Urothelium cell line (cell line): ENCODE results near the gene PANX2.

Source experiments
- DNase-seq: peaks from one replicate; pipeline ENCODE4 v3.0.0; 2011; ENCODE audit warnings: low spot score, mixed read lengths
- FAIRE-seq: peaks from 2 replicates; lab custom pipeline; 2011; peaks lifted over from hg19 to GRCh38; lab: Jason Lieb, UNC

Gene PANX2

DNA sequence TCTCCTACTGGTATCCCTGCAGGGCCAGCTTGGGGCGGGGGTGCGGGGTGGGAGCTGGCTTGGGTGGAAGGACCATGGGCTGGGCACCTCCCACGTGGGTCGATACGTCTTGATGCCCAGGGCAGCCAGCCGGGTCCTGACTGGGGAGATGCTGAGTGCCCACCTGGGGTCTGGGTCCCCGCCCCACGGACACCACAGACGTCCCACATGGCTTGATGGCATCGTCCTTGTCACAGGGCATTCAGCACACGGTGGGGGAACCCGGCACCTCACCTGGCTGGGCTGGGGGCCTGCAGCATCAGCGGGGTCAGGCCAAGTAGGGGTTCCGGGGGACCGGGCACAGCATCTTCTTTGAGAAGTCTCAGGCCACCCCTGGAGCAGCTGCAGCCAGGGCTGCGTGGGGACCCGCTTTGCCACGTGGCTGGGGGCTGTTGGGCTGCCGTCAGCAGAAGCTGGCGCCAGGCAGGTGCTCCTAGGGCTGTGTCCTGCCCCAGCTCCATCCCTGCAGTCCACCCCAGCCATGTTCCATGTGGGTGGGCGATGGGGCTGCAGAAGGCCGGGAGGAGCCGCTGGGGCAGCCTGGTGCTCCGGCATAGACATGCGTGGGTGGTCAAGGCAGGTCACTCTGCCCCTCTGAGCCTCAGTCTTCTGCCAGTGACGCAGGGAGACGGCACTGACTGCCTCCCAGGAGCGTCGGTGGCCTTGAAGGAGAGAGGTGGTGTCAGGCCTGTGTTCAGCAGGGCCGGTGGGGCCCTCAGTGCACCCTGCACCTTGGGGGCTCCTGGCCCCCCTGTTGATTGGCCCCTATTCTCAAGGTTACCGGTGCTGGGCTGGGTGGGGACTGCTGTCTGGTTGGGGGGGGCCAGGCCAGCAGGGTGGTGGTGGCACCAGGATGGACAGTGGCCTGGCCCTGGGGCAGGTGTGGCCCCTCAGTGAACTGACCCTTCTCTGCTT, 38.7 kb downstream of the PANX2 start:
- DNase-seq (no peak), FAIRE-seq (peak; percentile 32)

DNA sequence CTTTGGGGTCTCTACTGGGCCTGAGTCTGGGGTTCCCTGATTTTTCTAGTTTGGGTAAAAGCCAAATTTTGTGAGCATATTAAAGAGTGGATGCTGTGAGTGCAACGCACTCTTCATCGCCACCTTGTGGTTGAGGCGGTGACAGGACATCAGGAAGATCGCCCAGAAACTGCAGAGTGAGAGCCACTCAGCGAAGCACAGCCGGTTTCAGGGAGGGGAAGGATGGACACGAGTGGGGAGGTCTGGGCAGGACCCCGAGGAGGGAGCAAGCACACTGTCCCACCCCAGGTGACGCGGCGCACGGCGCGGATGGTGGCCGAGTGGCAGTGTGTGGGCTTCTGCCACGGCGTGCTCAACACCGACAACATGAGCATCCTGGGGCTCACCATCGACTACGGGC, 39.4 kb downstream of the PANX2 start:
- FAIRE-seq (peak; percentile 82), DNase-seq (peak; percentile 78)

DNA sequence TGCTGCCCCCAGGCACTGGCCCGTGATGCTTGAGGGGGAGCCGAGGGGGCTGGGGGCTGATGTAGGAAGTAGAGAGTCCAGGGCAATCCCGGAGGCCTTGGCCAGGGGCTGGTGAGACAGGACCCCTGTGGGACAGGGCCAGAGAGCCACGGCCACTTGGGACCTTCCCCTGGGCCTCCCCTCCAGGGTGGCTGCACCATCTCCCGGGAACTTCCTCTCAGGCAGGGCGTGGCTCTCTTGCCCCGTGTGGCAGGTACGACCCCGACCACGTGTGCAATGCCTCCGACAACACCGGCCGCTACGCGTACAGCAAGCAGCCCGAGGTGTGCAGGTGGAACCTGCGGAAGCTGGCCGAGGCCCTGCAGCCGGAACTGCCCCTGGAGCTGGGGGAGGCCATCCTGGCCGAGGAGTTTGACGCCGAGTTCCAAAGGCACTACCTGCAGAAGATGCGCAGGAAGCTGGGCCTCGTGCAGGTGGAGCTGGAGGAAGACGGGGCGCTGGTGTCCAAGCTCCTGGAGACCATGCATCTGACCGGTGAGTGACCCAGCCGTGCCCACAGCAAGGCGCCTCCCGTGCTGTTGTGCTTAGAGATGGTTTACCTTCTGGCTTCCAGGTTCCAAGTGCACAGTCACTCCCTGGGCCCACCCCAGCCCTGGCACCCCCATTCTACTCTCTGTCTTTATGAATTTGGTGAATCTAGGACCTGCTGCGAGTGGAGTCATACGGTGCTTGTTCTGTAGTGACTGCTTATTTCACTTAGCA, 40.0 kb downstream of the PANX2 start:
- DNase-seq, result no peak
- FAIRE-seq, result no peak

DNA sequence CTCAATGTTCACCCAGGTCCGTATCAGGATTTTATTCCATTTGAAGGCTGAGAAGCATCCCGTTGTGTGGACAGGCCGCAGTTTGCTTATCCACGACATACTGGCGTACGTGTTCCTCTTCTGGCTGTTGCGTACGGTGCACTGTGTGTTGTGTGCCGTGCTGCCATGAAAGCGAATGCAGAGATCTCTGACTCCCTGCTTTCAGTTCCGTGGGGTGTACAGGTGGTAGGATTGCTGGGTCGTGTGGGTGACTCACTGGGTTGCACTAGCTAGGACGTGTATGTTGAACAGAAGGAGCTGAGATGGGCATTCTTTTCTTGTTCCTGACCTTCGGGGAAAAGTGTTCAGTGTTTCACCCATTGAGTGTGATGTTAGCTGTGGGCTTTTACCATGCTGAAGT, 40.6 kb downstream of the PANX2 start:
- FAIRE-seq, result no peak
- DNase-seq, result no peak

DNA sequence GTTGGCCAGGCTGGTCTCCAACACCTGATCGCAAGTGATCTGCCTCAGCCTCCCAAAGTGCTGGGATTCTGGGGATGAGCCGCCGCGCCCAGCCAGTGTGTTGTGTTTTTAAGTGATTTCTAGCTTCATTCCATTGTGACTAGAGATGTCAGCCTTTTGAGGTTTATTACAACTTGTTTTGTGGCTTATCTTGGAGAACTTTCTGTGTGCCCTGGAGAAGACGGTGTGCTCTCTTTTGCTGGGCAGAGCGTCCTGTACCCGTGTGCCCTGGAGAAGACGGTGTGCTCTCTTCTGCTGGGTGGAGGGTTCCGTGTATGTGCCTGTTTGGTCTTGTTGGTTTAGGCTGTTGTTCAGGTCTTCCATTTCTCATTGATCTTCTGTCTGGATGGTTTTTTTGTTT, 42.7 kb downstream of the PANX2 start:
- DNase-seq, result no peak
- FAIRE-seq, result no peak

DNA sequence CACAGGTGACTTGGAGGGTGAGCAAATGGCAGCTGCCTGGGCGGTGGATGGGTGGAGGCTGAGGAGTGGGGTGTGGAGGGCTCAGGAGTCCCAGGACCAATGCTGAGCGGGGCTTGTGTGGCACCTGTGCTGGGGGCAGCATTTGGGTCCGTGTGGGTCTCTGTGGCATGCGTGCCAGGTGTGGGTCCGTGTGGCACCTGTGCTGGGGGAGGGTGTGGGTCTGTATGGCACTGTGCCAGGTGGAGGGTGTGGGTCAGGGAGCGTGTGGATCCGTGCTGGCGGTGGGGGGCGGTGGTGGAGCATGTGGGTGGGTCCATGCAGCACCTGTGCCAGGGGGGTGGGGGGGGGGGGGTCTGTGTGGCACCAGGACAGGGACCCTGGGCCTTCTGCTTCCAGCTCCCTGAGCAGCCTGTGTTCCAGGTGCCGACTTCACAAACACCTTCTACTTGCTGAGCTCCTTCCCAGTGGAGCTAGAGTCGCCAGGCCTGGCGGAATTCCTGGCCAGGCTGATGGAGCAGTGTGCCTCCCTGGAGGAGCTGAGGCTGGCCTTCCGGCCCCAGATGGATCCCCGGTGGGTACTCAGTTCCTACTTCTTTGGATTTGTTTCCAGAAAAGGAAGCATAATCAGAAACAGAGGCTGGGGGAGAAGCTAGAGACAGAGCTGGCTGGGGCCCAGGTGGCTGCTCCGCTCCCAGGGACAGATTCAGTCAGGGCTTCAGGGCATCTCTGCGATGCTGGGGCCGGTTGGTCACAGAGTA, 44.9 kb downstream of the PANX2 start:
- FAIRE-seq (no peak), DNase-seq (no peak)

DNA sequence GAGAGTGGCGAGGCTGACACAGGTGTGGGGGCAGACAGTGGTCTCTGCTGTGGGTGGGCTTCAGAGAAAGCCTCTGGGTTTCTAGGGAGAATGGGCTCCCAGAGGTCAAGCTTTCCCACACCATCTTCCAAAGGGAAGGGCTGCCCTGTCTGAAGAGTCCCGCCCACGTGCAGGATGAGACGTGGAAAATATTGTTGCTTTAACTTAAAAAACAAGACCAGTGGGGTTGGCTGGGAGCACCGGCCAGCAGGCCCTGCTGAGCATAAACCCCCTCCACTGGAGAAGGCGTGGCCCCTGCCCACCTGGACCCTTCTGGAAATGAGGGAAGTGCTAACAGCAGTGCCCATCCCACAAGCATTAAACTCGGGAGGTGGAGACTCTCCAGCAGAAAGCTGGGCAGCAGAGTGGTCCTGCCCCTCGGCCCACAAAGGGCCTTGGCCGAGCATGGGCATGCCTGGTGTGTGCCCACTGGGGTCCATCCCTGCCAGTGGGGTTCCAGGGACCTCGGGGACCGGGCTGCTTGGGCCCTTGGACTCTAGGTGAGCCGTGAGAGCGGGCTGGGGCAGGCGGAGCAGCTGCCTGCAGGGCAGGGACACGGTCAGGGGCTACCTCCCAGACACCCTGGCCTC, 45.6 kb downstream of the PANX2 start:
- FAIRE-seq, result no peak
- no peak for DNase-seq

DNA sequence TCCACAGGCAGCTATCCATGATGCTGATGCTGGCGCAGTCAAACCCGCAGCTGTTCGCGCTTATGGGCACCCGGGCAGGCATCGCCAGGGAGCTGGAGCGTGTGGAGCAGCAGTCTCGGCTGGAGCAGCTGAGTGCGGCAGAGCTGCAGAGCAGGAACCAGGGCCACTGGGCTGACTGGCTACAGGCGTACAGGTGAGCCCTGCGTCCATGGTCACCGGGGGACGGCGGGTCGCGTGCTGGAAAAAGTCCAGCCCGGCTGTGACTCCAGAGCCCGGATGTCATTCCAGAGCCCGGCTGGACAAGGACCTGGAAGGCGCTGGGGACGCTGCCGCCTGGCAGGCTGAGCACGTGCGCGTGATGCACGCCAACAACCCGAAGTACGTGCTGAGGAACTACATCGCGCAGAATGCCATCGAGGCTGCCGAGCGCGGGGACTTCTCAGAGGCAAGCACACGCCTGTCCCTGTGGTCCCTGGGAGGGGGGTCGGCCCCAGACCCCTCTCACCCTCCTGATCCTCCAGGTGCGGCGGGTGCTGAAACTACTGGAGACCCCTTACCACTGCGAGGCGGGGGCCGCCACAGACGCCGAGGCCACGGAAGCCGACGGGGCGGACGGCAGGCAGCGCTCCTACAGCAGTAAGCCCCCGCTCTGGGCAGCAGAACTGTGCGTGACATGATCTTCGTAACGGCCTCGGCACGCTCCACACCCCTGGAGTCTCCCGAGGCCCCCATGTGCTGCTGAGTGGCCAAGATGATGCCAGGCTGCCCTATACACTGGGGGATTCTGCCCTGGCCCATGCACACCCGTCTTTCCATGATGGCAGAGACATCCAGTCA, 46.4 kb downstream of the PANX2 start:
- DNase-seq, result no peak
- FAIRE-seq, result no peak

DNA sequence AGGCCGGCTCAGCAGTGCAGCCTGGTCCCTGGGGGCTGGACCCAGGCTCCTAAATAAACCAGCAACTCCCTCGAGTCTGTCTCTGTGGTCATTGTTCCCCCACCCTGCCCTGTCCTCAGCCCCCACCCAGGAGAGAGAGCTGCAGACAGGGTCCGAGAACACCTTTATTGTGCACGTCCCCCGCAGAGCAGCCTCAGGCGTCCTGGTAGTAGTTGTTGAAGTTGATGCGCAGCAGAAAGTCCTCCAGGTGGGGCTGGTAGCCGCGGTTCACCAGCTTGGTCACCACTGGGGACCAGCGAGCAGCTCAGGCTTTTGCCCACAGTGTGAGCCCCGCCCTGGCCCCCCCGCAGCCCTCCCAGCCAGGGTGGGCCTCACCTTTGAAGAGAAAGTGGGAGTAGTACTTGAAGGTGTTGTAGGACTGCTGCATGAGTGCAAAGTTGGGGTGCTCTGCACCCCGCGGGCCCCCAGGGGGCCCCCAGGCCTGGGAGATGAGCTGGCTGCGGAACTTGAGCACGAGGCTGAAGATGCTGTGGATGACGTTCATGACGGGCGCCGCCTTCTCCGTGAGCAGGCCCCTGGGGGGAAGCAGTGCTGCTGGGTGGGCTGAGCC, 47.1 kb downstream of the PANX2 start:
- DNase-seq (no peak), FAIRE-seq (no peak)

DNA sequence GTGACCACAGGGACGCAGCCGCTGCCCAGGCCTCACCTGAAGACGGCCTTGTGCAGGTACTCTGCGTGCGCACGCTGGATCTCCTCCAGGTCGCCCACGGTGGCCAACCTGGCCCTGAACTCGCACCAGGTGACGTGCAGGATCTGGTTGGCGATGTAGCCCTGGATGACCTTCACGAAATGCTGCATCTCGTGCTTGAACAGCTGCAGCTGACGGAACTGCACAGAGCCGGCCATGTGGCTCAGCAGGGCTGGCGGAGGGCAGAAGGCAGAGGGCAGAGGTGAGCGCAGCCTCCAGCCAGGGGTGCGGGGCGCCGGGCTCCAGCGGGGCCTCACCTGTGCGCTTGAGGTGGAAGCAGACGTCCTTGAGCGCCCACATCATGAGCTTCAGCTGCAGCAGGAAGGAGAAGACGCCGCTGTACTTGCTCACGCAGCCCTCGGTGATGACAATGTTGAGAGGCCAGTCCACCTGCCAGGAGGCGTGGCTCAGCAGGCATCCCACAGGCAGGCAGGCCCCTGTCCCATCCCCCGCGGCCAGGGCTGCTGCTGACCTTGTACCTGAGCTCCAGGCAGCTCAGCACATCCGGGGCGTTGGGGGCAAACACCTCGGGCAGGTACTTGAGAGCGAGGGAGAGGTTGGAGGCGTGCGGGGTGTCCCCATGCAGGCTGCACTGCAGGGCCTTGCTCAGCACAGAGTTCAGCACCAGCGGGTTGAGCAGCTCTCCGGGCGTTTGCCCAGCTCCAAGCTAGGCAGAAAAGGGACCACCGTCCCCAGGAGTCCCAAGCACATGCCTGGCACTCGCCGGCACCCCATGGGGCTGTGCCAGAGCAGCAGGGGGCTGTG, 47.8 kb downstream of the PANX2 start:
- FAIRE-seq, result no peak
- no peak for DNase-seq

DNA sequence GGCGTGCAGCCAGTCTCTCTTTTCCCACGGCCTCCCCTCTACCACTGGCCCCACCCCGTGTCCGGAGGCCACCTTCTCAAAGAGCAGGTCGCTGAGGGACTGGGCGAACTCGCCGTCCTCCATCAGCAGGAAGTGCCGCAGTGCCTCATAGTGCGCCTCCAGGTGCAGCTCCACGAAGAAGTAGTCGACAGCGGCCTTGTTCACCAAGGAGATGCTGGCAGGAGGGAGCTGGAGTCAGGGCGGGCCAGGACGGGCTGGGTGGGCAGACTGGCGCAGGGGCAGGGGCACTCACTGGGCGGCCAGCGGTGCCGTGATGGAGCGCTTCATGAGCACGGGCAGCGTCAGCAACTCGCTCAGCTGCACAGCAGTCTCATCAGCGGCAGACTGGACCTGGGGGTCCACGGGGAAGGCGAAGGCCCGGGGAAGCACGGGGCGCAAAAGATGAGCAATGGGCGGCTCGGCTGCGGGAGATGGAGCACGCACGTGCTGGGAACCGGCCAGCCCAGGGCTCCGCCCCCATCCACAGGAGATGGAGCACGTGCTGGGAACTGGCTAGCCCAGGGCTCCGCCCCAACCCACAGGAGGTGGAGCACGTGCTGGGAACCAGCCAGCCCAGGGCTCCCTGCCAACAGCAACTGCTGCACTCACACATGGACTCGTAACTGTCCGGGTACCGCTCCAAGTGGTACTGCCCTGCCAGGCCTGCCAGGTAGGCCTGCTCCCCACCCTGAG, 48.6 kb downstream of the PANX2 start:
- peak; percentile 73 for DNase-seq
- FAIRE-seq, result peak; percentile 53

DNA sequence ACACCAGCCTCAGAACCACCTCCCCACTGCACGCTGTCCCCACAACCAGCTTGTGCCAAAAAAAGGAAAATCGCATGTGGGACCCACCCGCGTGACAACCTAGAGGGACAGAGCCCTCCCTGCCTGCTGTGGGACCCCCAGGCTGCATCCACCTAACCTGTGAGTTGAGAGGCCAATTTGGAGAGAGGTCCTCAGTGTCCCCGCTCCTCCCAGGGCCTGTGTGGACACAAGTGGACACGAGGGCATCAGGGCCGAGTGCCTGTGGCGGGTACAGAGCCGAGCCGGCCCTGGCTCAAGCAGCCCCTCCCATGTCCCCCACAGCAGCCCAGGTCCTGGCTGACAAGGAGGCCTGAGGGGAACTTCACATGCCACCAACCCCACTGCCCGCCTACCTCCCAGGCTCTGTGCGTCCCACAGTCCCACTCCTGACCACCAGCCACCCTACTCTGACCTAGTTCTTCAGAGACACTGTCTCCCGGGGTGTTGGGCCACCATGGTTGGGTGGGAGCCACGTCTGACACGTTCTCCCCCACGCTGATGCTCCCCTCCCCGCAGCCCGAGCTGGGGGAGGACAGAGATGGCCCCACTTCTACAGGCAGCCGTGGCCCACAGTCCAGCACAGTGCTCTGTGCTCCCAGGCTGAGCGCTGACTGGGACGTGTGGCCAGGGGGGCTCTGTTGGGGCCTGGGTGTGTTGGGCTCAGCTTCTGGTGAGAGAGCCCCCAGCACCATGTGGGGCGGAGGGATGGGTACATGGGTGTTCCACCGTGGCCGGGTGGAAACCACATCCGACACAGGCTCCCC, 49.5 kb downstream of the PANX2 start:
- FAIRE-seq (no peak), DNase-seq (no peak)

DNA sequence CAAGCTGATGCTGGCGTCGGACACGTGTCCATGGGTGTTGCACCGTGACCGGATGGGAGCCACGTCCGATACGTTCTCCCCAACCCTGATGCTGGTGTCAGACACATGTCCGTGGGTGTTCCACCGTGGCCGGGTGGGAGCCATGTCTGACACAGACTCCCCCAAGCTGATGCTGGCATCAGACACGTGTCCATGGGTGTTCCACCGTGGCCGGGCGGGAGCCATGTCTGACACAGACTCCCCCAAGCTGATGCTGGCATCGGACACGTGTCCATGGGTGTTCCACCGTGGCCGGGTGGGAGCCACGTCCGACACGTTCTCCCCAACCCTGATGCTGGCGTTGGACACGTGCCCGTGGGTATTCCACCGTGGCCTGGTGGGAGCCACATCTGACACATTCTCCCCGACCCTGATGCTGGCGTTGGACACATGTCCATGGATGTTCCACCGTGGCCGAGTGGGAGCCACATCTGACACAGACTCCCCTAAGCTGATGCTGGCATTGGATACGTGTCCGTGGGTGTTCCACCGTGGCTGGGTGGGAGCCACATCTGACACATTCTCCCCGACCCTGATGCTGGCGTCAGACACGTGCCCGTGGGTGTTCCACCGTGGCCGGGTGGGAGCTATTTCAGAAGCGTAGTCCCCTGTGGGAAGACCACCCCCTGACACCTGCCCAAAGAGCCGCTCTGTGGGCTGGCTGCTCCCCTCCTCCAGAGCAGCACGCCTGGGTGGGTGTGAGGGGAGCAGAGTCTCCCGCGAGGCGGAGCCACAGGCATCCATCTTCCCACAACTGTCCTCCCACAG, 50.3 kb downstream of the PANX2 start:
- DNase-seq (no peak), FAIRE-seq (peak; percentile 76)

DNA sequence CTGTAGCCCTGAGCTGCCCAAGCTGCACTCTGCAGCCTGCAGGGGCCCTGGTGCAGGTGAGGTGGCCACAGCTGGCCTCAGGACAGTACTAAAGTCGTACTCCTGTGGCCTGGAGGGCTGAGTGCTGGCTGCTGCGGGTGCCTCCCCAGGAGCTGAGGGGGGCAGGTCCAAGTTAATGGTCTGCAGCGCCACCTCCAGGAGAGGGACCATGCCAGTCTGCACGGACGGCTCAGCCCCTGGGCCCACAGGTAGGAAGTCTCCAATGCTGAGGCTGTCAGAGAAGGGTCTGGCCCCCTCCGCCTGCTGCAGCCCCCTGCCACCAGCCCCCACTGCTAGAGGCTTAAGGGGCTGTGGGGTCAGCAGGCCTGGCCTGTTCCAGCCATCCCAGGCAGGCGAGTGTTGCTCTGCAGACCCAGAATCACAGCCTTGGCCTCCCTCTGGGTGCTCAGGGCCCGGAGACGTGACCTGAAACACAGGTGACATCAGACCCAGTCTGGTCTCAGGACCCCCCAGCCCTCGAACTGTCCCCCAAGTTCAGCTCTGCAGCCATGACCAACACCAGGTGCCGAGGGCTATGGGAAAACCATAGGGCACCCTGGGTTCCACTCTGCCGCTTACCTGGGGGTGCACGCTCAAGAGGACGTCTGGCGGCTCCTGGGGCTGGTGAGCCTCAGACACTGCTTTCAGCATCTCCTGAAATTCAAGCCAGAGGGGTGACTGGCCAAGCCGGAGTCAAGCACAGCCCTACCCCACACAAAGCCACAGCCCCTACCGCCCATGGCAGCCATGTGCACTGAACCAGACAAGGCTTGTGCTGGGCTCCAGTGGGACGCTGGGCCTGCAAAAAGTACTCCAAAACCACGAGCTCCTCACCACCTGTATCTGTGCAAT, 51.1 kb downstream of the PANX2 start:
- DNase-seq, result no peak
- no peak for FAIRE-seq

DNA sequence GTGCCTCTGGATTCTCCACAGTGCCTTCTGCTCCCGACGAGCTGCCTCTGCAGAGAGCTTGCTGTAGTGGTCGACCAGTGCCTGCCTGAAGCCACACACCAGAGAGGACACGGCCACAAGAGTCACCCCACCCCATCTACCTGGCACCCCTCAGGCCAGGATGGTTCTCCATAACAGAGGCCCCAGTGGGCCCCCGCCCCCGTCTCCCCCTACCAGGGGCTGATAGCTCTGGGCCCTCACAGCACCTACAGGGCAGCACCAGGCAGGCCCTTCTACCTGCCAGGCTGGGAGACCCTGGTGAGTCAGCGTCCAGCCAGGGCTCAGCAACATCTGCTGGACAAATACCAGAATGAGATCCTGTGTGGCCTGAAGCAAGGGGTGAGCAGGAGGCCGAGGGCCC, 52.0 kb downstream of the PANX2 start:
- no peak for DNase-seq
- FAIRE-seq, result no peak
